H1 (cell line): Measurements from ENCODE around the gene CDH22. TPM values are rescaled to one million over a fixed set of nuclear protein-coding genes. Genes with fewer than 3 reads are reported as not detected.
A peak's percentile ranks its signal among the peaks of the same experiment; 100 is the strongest.

Experiments
- CTCF ChIA-PET: fragments of 300-600 bp; sonication (Branson Sonifier 250); formaldehyde crosslinking; loops from one replicate; lab custom pipeline; 2021; ENCODE audit not compliant: partially characterized antibody; lab: Charles Lee
- POLR2A ChIA-PET: fragments of 300-600 bp; sonication (Branson Sonifier 250); formaldehyde crosslinking; loops from one replicate; lab custom pipeline; 2021; ENCODE audit warnings: inconsistent platforms; ENCODE audit not compliant: partially characterized antibody; lab: Charles Lee
- DNase-seq, 2 experiments: peaks; one replicate each; pipeline versions ENCODE4 v3.0.0 to v3.0.0-alpha.2; 2010 to 2022; ENCODE audit warnings: low spot score in 2 of 2, low read depth in 1 of 2, mixed read lengths in 1 of 2
- FAIRE-seq: peaks from 2 replicates; lab custom pipeline; 2011; peaks lifted over from hg19 to GRCh38; lab: Jason Lieb, UNC
- H2AFZ ChIP-seq: 2 replicates; pipeline ENCODE4 v1.8.1; 2012; ENCODE audit warnings: low read length, inconsistent platforms
- H2AK5ac ChIP-seq: 2 replicates; pipeline ENCODE4 v1.6.1; 2013; ENCODE audit warnings: low read depth, low read length
- H2BK120ac ChIP-seq: replicated peaks from 2 replicates; pipeline ENCODE3; 2013; ENCODE audit warnings: low read depth, low read length, inconsistent platforms
- H2BK12ac ChIP-seq: 2 replicates; pipeline ENCODE4 v1.6.1; 2013; ENCODE audit warnings: low read depth, low read length
- H2BK15ac ChIP-seq: 2 replicates; pipeline ENCODE4 v1.6.1; 2013; ENCODE audit warnings: low read length
- H2BK20ac ChIP-seq: 2 replicates; pipeline ENCODE4 v1.6.1; 2013; ENCODE audit warnings: low read length
- H2BK5ac ChIP-seq: 2 replicates; pipeline ENCODE4 v1.6.1; 2013; ENCODE audit warnings: low read depth, low read length
- H3K14ac ChIP-seq: 2 replicates; pipeline ENCODE4 v1.6.1; 2013; ENCODE audit warnings: inconsistent platforms; ENCODE audit not compliant: insufficient read length
- H3K18ac ChIP-seq: 2 replicates; pipeline ENCODE4 v1.6.1; 2013; ENCODE audit warnings: low read length; ENCODE audit errors: extremely low read depth
- H3K23ac ChIP-seq: 2 replicates; pipeline ENCODE4 v1.6.1; 2013; ENCODE audit warnings: inconsistent platforms; ENCODE audit not compliant: insufficient read length
- H3K23me2 ChIP-seq: 2 replicates; pipeline ENCODE4 v1.6.1; 2013; ENCODE audit warnings: low read depth, low read length
- H3K27ac ChIP-seq: 2 replicates; pipeline ENCODE4 v1.6.1; 2011; ENCODE audit warnings: low read depth, low read length, inconsistent platforms
- H3K27me3 ChIP-seq, 4 experiments: replicated peaks in 1 of 4; 1 replicate in 1 of 4; 2 replicates in 3 of 4; pipeline versions ENCODE4 v1.6.1 to v1.8.1; 2011 to 2013; ENCODE audit warnings: low read length in 3 of 4, mild to moderate bottlenecking in 3 of 4, inconsistent platforms in 2 of 4, mixed read lengths in 2 of 4, moderate library complexity in 1 of 4; ENCODE audit not compliant: control insufficient read depth in 3 of 4, insufficient read depth in 3 of 4; ENCODE audit errors: extremely low read depth in 1 of 4
- H3K36me3 ChIP-seq, 4 experiments: 2 replicates each; pipeline versions ENCODE4 v1.6.1 to v1.8.1; 2011 to 2013; ENCODE audit warnings: mild to moderate bottlenecking in 4 of 4, low read length in 3 of 4, moderate library complexity in 2 of 4, control low read depth in 1 of 4, inconsistent platforms in 1 of 4; ENCODE audit not compliant: insufficient read depth in 4 of 4, control insufficient read depth in 2 of 4
- H3K4ac ChIP-seq: replicated peaks from 2 replicates; pipeline ENCODE3; 2013; ENCODE audit warnings: low read length, low read depth, mixed read lengths, inconsistent platforms; ENCODE audit not compliant: insufficient read length
- H3K4me1 ChIP-seq, 4 experiments: replicated peaks in 1 of 4; 1 replicate in 1 of 4; 2 replicates in 3 of 4; pipeline versions ENCODE4 v1.6.1 to v1.8.1; 2011 to 2013; ENCODE audit warnings: low read length in 3 of 4, inconsistent platforms in 2 of 4, mixed read lengths in 1 of 4; ENCODE audit not compliant: insufficient read depth in 4 of 4, control insufficient read depth in 3 of 4
- H3K4me2 ChIP-seq, 2 experiments: 2 replicates each; pipeline versions ENCODE4 v1.6.1 to v1.8.1; 2011 to 2013; ENCODE audit warnings: low read depth in 2 of 2, low read length in 2 of 2, control low read depth in 1 of 2, inconsistent platforms in 1 of 2, mild to moderate bottlenecking in 1 of 2; ENCODE audit not compliant: insufficient read depth in 1 of 2
- H3K4me3 ChIP-seq, 4 experiments: fragments of 200-600, 300-600 bp in 1 of 4; sonication (generic), shearing (Covaris generic), sonication (Bioruptor Twin) in 1 of 4; 2 replicates each; pipeline versions ENCODE4 v1.5.1 to v1.8.1; 2011 to 2016; ENCODE audit warnings: low read length in 4 of 4, low read depth in 3 of 4, control low read depth in 2 of 4, inconsistent platforms in 2 of 4, mild to moderate bottlenecking in 2 of 4, mixed read lengths in 1 of 4, moderate library complexity in 1 of 4; ENCODE audit not compliant: insufficient read depth in 2 of 4; ENCODE audit errors: extremely low read depth in 1 of 4
- H3K56ac ChIP-seq: replicated peaks from 2 replicates; pipeline ENCODE3; 2013; ENCODE audit warnings: low read depth, mild to moderate bottlenecking, mixed read lengths, low read length, inconsistent platforms; ENCODE audit not compliant: insufficient read length
- H3K79me1 ChIP-seq: 2 replicates; pipeline ENCODE4 v1.6.1; 2013; ENCODE audit warnings: low read depth, low read length, control low read depth
- H3K79me2 ChIP-seq, 2 experiments: 2 replicates each; pipeline versions ENCODE4 v1.6.1 to v1.8.1; 2012 to 2013; ENCODE audit warnings: low read length in 2 of 2, mild to moderate bottlenecking in 2 of 2, inconsistent platforms in 1 of 2; ENCODE audit not compliant: insufficient read depth in 2 of 2, control insufficient read depth in 1 of 2
- H3K9ac ChIP-seq, 4 experiments: replicated peaks in 1 of 4; 1 replicate in 1 of 4; 2 replicates in 3 of 4; pipeline versions ENCODE4 v1.6.1 to v1.8.1; 2011 to 2013; ENCODE audit warnings: low read depth in 3 of 4, low read length in 3 of 4, control low read depth in 2 of 4, mild to moderate bottlenecking in 2 of 4, moderate library complexity in 2 of 4, inconsistent platforms in 1 of 4; ENCODE audit errors: extremely low read depth in 1 of 4
- H3K9me3 ChIP-seq, 2 experiments: 2 replicates each; pipeline versions ENCODE4 v1.6.1 to v1.8.1; 2012 to 2013; ENCODE audit warnings: mild to moderate bottlenecking in 2 of 2, moderate library complexity in 2 of 2, control low read depth in 1 of 2, inconsistent platforms in 1 of 2, low read depth in 1 of 2, low read length in 1 of 2, mixed read lengths in 1 of 2; ENCODE audit not compliant: insufficient read depth in 2 of 2
- H4K20me1 ChIP-seq, 2 experiments: replicated peaks in 1 of 2; 2 replicates each; pipeline versions ENCODE3 to v1.8.1; 2011 to 2013; ENCODE audit warnings: inconsistent platforms in 2 of 2, low read length in 2 of 2, mild to moderate bottlenecking in 1 of 2; ENCODE audit not compliant: insufficient read depth in 2 of 2, control insufficient read depth in 1 of 2
- H4K5ac ChIP-seq: 2 replicates; pipeline ENCODE4 v1.6.1; 2013; ENCODE audit warnings: low read length, low read depth, mixed read lengths, inconsistent platforms; ENCODE audit not compliant: insufficient read length
- H4K8ac ChIP-seq: 2 replicates; pipeline ENCODE4 v1.8.0; 2013; ENCODE audit warnings: mild to moderate bottlenecking, moderate library complexity, low read length, inconsistent platforms; ENCODE audit not compliant: insufficient read depth; ENCODE audit errors: extremely low read depth
- H4K91ac ChIP-seq: replicated peaks from 2 replicates; pipeline ENCODE3; 2013; ENCODE audit warnings: low read length, mixed read lengths, inconsistent platforms; ENCODE audit not compliant: insufficient read length
- POU5F1 ChIP-seq: IDR thresholded peaks from 2 replicates; pipeline ENCODE4 v1.6.1; 2011; ENCODE audit warnings: low read depth, mild to moderate bottlenecking, low read length, moderate library complexity
- SIN3A ChIP-seq, 2 experiments: IDR thresholded peaks in 1 of 2; conservative IDR thresholded peaks in 1 of 2; 2 replicates each; pipeline ENCODE4 v1.6.1; 2011 to 2012; ENCODE audit warnings: low read length in 2 of 2, improper control_type of control experiment in 1 of 2, low read depth in 1 of 2, mild to moderate bottlenecking in 1 of 2
- WGBS, 2 experiments: shearing (Covaris generic) in 1 of 2; methylation state at CpG; one replicate each; pipeline versions ENCODE4 v1.1.6 to v1.1.7; 2013 to 2015; ENCODE audit warnings: low lambda C conversion rate in 2 of 2, mixed read lengths in 2 of 2, inconsistent platforms in 1 of 2, low coverage in 1 of 2, missing lambda C conversion rate in 1 of 2; ENCODE audit not compliant: insufficient replicate concordance in 2 of 2, insufficient coverage in 1 of 2, insufficient read length in 1 of 2; ENCODE audit errors: extremely low coverage in 1 of 2, missing lambda C conversion rate in 1 of 2; 5-methylcytosine and 5-hydroxymethylcytosine counted together
- polyA plus RNA-seq, 7 experiments: library from polyadenylated mRNA; depleted of rRNA in 3 of 7; stranded (reverse) in 5 of 7; unstranded in 2 of 7; fragments of >200 nt in 5 of 7; fragments of 200-250 nt in 2 of 7; gene quantifications; 1 replicate in 5 of 7; 2 replicates in 1 of 7; 4 replicates in 1 of 7; pipeline versions ENCODE4 v1.2.1 to v1.2.3, GENCODE V29; 2011 to 2013; ENCODE audit warnings: missing spikeins in 2 of 7, mixed read lengths in 2 of 7
- total RNA-seq: library from RNA; stranded (reverse); fragmentation: NEBNext Ultra II Directional; extraction: Animal tissue kit (Norgen Biotek cat#: 25700); gene quantifications from 2 replicates; pipeline ENCODE4 v1.2.1, GENCODE V29; 2021

The CDH22 gene
- total and polyA plus RNA-seq, 2 of the 8 experiments (the other 6 are each of a cell fraction or from before 2014, with no cell fraction given) = 0.35 to 0.39 TPM

GRCh38 chr20:46212252-46212651 lies 96.0 kb downstream of the CDH22 start:
- no peak overlapping the region for H3K23ac ChIP-seq
- no peak overlapping the region for H2AFZ ChIP-seq
- H3K18ac ChIP-seq = no peak overlapping the region
- H2BK120ac ChIP-seq = no peak overlapping the region
- WGBS, 2 experiments = 95% methylated on average over 3 of the region's 3 CpGs; no CpG with 5 or more reads in 1 of the 2 experiments
- no peak overlapping the region for H4K8ac ChIP-seq
- H3K27ac ChIP-seq = no peak overlapping the region
- H3K4me3 ChIP-seq = no peak overlapping the region
- H3K4me1 ChIP-seq = peaks cover 0 to 15% (median 12%) of the 10 kb centered on the region in 4 experiments; a peak in 6 of 7 replicates
- no peak overlapping the region for H2BK20ac ChIP-seq
- H3K9me3 ChIP-seq = no peaks in the 10 kb centered on the region
- no peak overlapping the region for H4K5ac ChIP-seq
- H3K4ac ChIP-seq = no peak overlapping the region
- no peak overlapping the region for H3K9ac ChIP-seq
- ChIA-PET POLR2A (interaction anchor here (0.6 to 0.7 kb wide), 2 partner anchors 11 to 97 kb away, joined by 3 read pairs; no protein-coding TSS in a partner anchor), CTCF (interaction anchor here (0.6 to 3.4 kb wide), 8 partner anchors 10 to 137 kb away, joined by 3 to 15 read pairs (median 4); no protein-coding TSS in a partner anchor)
- no peaks in the 10 kb centered on the region for H3K36me3 ChIP-seq
- peaks cover under 1% of the 10 kb centered on the region; the same call in 1 of the 2 replicates for H3K23me2 ChIP-seq
- DNase-seq (no peak), FAIRE-seq (no peak)
- no peak overlapping the region for H2BK5ac ChIP-seq
- H4K91ac ChIP-seq = no peak overlapping the region
- 0 out of 2 replicates have a peak overlapping the region, but pooled peaks have one; percentile 79 for H2AK5ac ChIP-seq
- H3K79me2 ChIP-seq = no peaks in the 10 kb centered on the region
- TF ChIP-seq SIN3A (conservative IDR thresholded peaks at IDR 0.05 in 1 of 2, IDR thresholded peaks at IDR 0.05 in 1 of 2; ENCODE audit: low read depth in 1 of 2, low read length in 2 of 2) (no peak), POU5F1 (no peak)
- no peak overlapping the region for H2BK12ac ChIP-seq
- H3K4me2 ChIP-seq = no peak overlapping the region
- H4K20me1 ChIP-seq = no peaks in the 10 kb centered on the region
- H3K14ac ChIP-seq = no peak overlapping the region
- H3K27me3 ChIP-seq = no peaks in the 10 kb centered on the region; a peak in 2 of 7 replicates
- H2BK15ac ChIP-seq = no peak overlapping the region
- H3K79me1 ChIP-seq = no peaks in the 10 kb centered on the region
- no peak overlapping the region for H3K56ac ChIP-seq
